WTC11 (cell line): Measurements from ENCODE around the gene KIF5C. TPM values are rescaled to one million over a fixed set of nuclear protein-coding genes. Genes with fewer than 3 reads are reported as not detected.

Experiments used
- ATAC-seq: fragments of 200-7000 bp; cut with Tn5 transposase; 2 replicates; pipeline ENCODE4 v1.10.0; 2021; ENCODE audit warnings: mild to moderate bottlenecking, moderate library complexity
- CTCF ChIA-PET: fragments of 300-600 bp; sonication (Branson Sonifier 250); formaldehyde crosslinking; loops from one replicate; lab custom pipeline; 2021; ENCODE audit warnings: antibody characterized with exemption; lab: Charles Lee
- POLR2A ChIA-PET: fragments of 350-600 bp; sonication (Branson Sonifier 250); formaldehyde crosslinking; loops from one replicate; lab custom pipeline; 2021; ENCODE audit warnings: antibody characterized with exemption; lab: Charles Lee
- DNase-seq: peaks from one replicate; pipeline ENCODE4 v3.0.0; 2021; ENCODE audit warnings: low spot score
- H3K27ac Mint-ChIP-seq: 2 replicates; pipeline ENCODE4 v1.8.0; 2021; ENCODE audit warnings: mixed read lengths
- H3K27me3 Mint-ChIP-seq: 2 replicates; pipeline ENCODE4 v1.8.0; 2021; ENCODE audit warnings: low read depth, mild to moderate bottlenecking, moderate library complexity, mixed read lengths
- H3K36me3 Mint-ChIP-seq: 2 replicates; pipeline ENCODE4 v1.8.0; 2021; ENCODE audit warnings: mixed read lengths
- H3K4me1 Mint-ChIP-seq: 2 replicates; pipeline ENCODE4 v1.8.0; 2022; ENCODE audit warnings: mixed read lengths
- H3K4me3 Mint-ChIP-seq: 2 replicates; pipeline ENCODE4 v1.8.0; 2021; ENCODE audit warnings: mild to moderate bottlenecking, moderate library complexity, mixed read lengths
- H3K9me3 Mint-ChIP-seq: 2 replicates; pipeline ENCODE4 v1.8.0; 2021; ENCODE audit warnings: mixed read lengths
- CBFB ChIP-seq: sonication (generic); formaldehyde crosslinking; IDR thresholded peaks from 2 replicates; pipeline ENCODE4 v1.8.1; 2022; ENCODE audit warnings: mild to moderate bottlenecking, low read depth, missing genetic modification reagents
- CREB1 ChIP-seq: sonication (generic); formaldehyde crosslinking; IDR thresholded peaks from 2 replicates; pipeline ENCODE4 v1.8.0; 2023; ENCODE audit warnings: mild to moderate bottlenecking, missing genetic modification reagents
- FOXK1 ChIP-seq: sonication (generic); formaldehyde crosslinking; IDR thresholded peaks from 2 replicates; pipeline ENCODE4 v1.8.0; 2022; ENCODE audit warnings: mild to moderate bottlenecking, moderate library complexity, missing genetic modification reagents
- FOXP1 ChIP-seq: sonication (generic); formaldehyde crosslinking; IDR thresholded peaks from 2 replicates; pipeline ENCODE4 v1.8.0; 2022; ENCODE audit warnings: missing genetic modification reagents, mild to moderate bottlenecking, moderate library complexity, borderline replicate concordance
- GABPB1 ChIP-seq: sonication (generic); formaldehyde crosslinking; IDR thresholded peaks from 2 replicates; pipeline ENCODE4 v1.8.1; 2023; ENCODE audit warnings: mild to moderate bottlenecking, missing genetic modification reagents
- IRF2 ChIP-seq: sonication (generic); formaldehyde crosslinking; IDR thresholded peaks from 2 replicates; pipeline ENCODE4 v1.8.0; 2022; ENCODE audit warnings: low read depth, missing genetic modification reagents, borderline replicate concordance
- MYBL2 ChIP-seq: sonication (generic); formaldehyde crosslinking; IDR thresholded peaks from 2 replicates; pipeline ENCODE4 v1.8.1; 2023; ENCODE audit warnings: mild to moderate bottlenecking, moderate library complexity, missing genetic modification reagents
- NFE2L1 ChIP-seq: sonication (generic); formaldehyde crosslinking; IDR thresholded peaks from 2 replicates; pipeline ENCODE4 v1.8.1; 2023; ENCODE audit warnings: missing genetic modification reagents
- OVOL2 ChIP-seq: fragments of 250-450 bp; sonication (Bioruptor Pico); IDR thresholded peaks from 2 replicates; pipeline ENCODE4 v1.9.0; 2021; ENCODE audit warnings: mild to moderate bottlenecking, borderline replicate concordance
- RELA ChIP-seq: sonication (generic); formaldehyde crosslinking; IDR thresholded peaks from 2 replicates; pipeline ENCODE4 v1.8.1; 2022; ENCODE audit warnings: missing genetic modification reagents, mild to moderate bottlenecking, borderline replicate concordance
- RORB ChIP-seq: fragments of 250-450 bp; sonication (Bioruptor Pico); IDR thresholded peaks from 2 replicates; pipeline ENCODE4 v1.9.0; 2021; ENCODE audit warnings: mild to moderate bottlenecking
- TCF7 ChIP-seq: sonication (generic); formaldehyde crosslinking; IDR thresholded peaks from 2 replicates; pipeline ENCODE4 v1.8.0; 2022; ENCODE audit warnings: mild to moderate bottlenecking, low read depth, missing genetic modification reagents, moderate library complexity
- TEAD4 ChIP-seq: sonication (generic); formaldehyde crosslinking; IDR thresholded peaks from 2 replicates; pipeline ENCODE4 v1.8.0; 2022; ENCODE audit warnings: mild to moderate bottlenecking, missing genetic modification reagents
- ZNF232 ChIP-seq: sonication (generic); formaldehyde crosslinking; IDR thresholded peaks from 2 replicates; pipeline ENCODE4 v1.8.0; 2022; ENCODE audit warnings: mild to moderate bottlenecking, missing genetic modification reagents
- total RNA-seq: library from RNA; stranded (reverse); gene quantifications from 3 replicates; pipeline ENCODE4 v1.2.3, GENCODE V29; 2021
- TF ChIP-seq, protein P1 (sequence below): sonication (generic); formaldehyde crosslinking; IDR thresholded peaks from 2 replicates; pipeline ENCODE4 v1.8.1; 2023; ENCODE audit warnings: mild to moderate bottlenecking, missing genetic modification reagents, borderline replicate concordance
- TF ChIP-seq, protein P2 (sequence below): fragments of 250-450 bp; sonication (Bioruptor Pico); conservative IDR thresholded peaks from 2 replicates; pipeline ENCODE4 v1.9.0; 2021; ENCODE audit warnings: mild to moderate bottlenecking
- TF ChIP-seq, protein P3 (sequence below): sonication (generic); formaldehyde crosslinking; IDR thresholded peaks from 2 replicates; pipeline ENCODE4 v1.8.1; 2023; ENCODE audit warnings: mild to moderate bottlenecking, missing genetic modification reagents, moderate library complexity
- TF ChIP-seq, protein P4 (sequence below): sonication (generic); formaldehyde crosslinking; IDR thresholded peaks from 2 replicates; pipeline ENCODE4 v1.8.1; 2023; ENCODE audit warnings: mild to moderate bottlenecking, missing genetic modification reagents
- TF ChIP-seq, protein P5 (sequence below): fragments of 250-450 bp; sonication (Bioruptor Pico); IDR thresholded peaks from 2 replicates; pipeline ENCODE4 v1.9.0; 2021; ENCODE audit warnings: mild to moderate bottlenecking
- TF ChIP-seq, protein P6 (sequence below): fragments of 250-450 bp; sonication (Bioruptor Pico); IDR thresholded peaks from 2 replicates; pipeline ENCODE4 v1.9.0; 2021; ENCODE audit warnings: moderate library complexity, mild to moderate bottlenecking, inconsistent platforms, borderline replicate concordance

KIF5C gene
- total RNA-seq, 1 experiment from 2014 or later = 73.5 TPM

DNA sequence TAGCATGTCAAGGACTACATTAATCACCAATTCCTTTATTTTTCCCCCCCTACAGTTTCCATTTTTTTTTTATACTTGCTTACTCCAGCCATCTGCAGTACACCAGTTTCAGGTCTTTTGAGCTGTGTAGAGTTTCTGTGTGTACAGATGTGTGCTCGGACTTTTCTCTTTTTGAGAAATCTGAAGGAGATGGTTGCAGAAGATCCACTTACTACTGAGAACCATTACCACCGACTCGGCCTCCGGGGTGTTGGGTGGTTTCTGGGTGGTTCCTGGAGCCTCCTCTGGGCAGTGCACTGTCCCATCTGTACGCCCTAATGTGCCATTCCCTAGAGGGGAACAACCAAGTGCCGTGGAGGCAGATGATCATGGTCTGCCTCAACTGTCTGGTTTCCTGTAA lies 148.1 kb downstream of the KIF5C start:
- no peak overlapping the region for H3K4me3 Mint-ChIP-seq

DNA sequence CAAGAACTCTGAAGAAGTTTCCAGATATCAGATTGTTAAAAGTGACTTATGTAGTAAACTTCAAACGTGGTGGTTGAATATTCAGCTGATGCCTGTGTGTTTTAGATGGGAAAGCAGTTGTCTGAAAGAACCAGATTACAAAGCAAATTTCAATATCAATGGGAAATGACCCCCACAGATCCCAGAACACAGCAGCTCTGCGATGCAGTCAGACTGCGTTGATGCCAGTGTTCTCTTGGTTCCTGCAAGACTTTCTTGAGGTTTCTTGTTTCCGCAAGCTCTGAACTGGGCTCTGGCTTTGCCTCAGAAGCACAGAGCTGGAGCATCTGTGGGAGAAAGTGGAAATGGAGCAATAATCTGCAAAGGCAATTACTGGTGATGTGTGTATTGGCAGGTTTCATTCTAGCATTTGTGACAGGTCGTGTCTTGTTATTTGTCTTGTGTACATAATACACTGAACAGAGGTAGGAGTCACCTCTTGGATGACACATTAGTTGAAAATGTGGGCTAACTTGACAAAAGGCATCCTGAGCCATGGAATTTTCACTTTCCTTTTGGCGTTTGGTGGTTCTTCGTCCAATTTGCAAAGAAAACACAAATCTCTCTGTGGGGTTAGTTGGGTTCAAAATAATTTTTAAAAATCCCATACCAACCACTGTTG lies 152.7 kb downstream of the KIF5C start:
- Mint-ChIP-seq H3K4me3 (no peak overlapping the region), H3K36me3 (peaks cover 10% of the 10 kb centered on the region), H3K27me3 (no peaks in the 10 kb centered on the region), H3K9me3 (no peaks in the 10 kb centered on the region), H3K4me1 (peaks cover 34% of the 10 kb centered on the region), H3K27ac (no peak overlapping the region)
- ChIA-PET CTCF (interaction anchor here (1.1 to 11.8 kb wide), 2 partner anchors 10 to 11 kb away, joined by 5 to 104 read pairs; partner anchors contain the start of gene LYPD6B), POLR2A (no interaction called here)
- no peak for DNase-seq
- ATAC-seq = peak; percentile 66
- TF ChIP-seq ZNF232 (CRISPR knock-in tag) = no peak
- no peak for TF ChIP-seq CBFB (CRISPR knock-in tag)
- TF ChIP-seq, protein P1, sequence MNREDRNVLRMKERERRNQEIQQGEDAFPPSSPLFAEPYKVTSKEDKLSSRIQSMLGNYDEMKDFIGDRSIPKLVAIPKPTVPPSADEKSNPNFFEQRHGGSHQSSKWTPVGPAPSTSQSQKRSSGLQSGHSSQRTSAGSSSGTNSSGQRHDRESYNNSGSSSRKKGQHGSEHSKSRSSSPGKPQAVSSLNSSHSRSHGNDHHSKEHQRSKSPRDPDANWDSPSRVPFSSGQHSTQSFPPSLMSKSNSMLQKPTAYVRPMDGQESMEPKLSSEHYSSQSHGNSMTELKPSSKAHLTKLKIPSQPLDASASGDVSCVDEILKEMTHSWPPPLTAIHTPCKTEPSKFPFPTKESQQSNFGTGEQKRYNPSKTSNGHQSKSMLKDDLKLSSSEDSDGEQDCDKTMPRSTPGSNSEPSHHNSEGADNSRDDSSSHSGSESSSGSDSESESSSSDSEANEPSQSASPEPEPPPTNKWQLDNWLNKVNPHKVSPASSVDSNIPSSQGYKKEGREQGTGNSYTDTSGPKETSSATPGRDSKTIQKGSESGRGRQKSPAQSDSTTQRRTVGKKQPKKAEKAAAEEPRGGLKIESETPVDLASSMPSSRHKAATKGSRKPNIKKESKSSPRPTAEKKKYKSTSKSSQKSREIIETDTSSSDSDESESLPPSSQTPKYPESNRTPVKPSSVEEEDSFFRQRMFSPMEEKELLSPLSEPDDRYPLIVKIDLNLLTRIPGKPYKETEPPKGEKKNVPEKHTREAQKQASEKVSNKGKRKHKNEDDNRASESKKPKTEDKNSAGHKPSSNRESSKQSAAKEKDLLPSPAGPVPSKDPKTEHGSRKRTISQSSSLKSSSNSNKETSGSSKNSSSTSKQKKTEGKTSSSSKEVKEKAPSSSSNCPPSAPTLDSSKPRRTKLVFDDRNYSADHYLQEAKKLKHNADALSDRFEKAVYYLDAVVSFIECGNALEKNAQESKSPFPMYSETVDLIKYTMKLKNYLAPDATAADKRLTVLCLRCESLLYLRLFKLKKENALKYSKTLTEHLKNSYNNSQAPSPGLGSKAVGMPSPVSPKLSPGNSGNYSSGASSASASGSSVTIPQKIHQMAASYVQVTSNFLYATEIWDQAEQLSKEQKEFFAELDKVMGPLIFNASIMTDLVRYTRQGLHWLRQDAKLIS = no peak
- TF ChIP-seq, protein P2, sequence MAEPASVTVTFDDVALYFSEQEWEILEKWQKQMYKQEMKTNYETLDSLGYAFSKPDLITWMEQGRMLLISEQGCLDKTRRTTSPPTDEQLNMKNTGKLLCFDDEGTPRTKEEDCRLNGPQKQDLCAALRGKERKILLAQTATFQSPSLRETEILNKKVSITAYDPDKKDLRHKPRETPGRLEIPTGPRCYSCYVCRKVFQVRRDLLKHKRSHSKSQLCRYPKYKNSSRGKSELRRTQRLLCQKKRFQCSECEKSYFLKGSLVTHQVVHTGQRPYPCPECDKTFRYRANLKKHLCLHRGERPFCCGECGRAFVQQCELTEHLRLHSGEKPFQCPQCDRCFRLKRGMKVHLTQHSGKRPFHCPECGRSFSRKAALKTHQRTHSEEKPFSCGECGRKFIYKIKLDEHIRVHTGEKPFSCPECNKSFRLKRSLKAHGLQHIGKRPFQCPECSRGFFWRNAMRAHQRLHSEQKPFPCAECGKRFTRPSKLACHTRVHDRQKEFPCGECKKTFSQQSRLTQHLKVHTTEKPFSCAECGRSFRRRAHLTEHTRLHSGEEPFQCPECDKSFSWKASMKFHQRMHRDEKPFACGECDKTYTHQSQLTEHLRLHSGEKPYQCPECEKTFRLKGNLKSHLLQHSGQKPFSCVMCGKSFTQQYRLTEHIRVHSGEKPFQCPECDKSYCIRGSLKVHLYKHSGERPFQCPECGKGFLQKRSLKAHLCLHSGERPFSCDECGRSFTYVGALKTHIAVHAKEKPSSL (CRISPR knock-in tag) = no peak
- TF ChIP-seq FOXK1 = no peak
- no peak for TF ChIP-seq FOXP1 (CRISPR knock-in tag)
- no peak for TF ChIP-seq TEAD4 (CRISPR knock-in tag)
- TF ChIP-seq NFE2L1 = no peak
- TF ChIP-seq GABPB1 (CRISPR knock-in tag) = no peak
- TF ChIP-seq MYBL2 (CRISPR knock-in tag) = no peak
- TF ChIP-seq RORB = no peak
- TF ChIP-seq TCF7 (CRISPR knock-in tag) = no peak
- TF ChIP-seq OVOL2 = no peak

More for the DNA sequence above, 148.1 kb downstream of the KIF5C start:
- ATAC-seq (no peak), DNase-seq (no peak)
- ChIA-PET POLR2A (no interaction called here), CTCF (no interaction called here)
- TF ChIP-seq, protein P3, sequence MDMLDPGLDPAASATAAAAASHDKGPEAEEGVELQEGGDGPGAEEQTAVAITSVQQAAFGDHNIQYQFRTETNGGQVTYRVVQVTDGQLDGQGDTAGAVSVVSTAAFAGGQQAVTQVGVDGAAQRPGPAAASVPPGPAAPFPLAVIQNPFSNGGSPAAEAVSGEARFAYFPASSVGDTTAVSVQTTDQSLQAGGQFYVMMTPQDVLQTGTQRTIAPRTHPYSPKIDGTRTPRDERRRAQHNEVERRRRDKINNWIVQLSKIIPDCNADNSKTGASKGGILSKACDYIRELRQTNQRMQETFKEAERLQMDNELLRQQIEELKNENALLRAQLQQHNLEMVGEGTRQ (CRISPR knock-in tag) = no peak
- no peak for TF ChIP-seq RELA (CRISPR knock-in tag)
- TF ChIP-seq, protein P4, sequence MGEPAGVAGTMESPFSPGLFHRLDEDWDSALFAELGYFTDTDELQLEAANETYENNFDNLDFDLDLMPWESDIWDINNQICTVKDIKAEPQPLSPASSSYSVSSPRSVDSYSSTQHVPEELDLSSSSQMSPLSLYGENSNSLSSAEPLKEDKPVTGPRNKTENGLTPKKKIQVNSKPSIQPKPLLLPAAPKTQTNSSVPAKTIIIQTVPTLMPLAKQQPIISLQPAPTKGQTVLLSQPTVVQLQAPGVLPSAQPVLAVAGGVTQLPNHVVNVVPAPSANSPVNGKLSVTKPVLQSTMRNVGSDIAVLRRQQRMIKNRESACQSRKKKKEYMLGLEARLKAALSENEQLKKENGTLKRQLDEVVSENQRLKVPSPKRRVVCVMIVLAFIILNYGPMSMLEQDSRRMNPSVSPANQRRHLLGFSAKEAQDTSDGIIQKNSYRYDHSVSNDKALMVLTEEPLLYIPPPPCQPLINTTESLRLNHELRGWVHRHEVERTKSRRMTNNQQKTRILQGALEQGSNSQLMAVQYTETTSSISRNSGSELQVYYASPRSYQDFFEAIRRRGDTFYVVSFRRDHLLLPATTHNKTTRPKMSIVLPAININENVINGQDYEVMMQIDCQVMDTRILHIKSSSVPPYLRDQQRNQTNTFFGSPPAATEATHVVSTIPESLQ (CRISPR knock-in tag) = no peak
- no peak for TF ChIP-seq NFE2L1
- no peak for TF ChIP-seq CREB1
- no peak for TF ChIP-seq FOXK1
- TF ChIP-seq ZNF232 (CRISPR knock-in tag) = no peak
- TF ChIP-seq, protein P5, sequence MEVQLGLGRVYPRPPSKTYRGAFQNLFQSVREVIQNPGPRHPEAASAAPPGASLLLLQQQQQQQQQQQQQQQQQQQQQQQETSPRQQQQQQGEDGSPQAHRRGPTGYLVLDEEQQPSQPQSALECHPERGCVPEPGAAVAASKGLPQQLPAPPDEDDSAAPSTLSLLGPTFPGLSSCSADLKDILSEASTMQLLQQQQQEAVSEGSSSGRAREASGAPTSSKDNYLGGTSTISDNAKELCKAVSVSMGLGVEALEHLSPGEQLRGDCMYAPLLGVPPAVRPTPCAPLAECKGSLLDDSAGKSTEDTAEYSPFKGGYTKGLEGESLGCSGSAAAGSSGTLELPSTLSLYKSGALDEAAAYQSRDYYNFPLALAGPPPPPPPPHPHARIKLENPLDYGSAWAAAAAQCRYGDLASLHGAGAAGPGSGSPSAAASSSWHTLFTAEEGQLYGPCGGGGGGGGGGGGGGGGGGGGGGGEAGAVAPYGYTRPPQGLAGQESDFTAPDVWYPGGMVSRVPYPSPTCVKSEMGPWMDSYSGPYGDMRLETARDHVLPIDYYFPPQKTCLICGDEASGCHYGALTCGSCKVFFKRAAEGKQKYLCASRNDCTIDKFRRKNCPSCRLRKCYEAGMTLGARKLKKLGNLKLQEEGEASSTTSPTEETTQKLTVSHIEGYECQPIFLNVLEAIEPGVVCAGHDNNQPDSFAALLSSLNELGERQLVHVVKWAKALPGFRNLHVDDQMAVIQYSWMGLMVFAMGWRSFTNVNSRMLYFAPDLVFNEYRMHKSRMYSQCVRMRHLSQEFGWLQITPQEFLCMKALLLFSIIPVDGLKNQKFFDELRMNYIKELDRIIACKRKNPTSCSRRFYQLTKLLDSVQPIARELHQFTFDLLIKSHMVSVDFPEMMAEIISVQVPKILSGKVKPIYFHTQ (CRISPR knock-in tag) = no peak
- no peak for TF ChIP-seq IRF2 (CRISPR knock-in tag)
- TF ChIP-seq, protein P6, sequence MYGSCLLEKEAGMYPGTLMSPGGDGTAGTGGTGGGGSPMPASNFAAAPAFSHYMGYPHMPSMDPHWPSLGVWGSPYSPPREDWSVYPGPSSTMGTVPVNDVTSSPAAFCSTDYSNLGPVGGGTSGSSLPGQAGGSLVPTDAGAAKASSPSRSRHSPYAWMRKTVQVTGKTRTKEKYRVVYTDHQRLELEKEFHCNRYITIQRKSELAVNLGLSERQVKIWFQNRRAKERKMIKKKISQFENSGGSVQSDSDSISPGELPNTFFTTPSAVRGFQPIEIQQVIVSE (CRISPR knock-in tag) = no peak
- H3K27me3 Mint-ChIP-seq = no peaks in the 10 kb centered on the region
- no peaks in the 10 kb centered on the region for H3K9me3 Mint-ChIP-seq
- H3K4me1 Mint-ChIP-seq = peaks cover 14% of the 10 kb centered on the region
- H3K36me3 Mint-ChIP-seq = peaks cover 18% of the 10 kb centered on the region
- peak overlapping the region; percentile 62; the same call in 1 of the 2 replicates for H3K27ac Mint-ChIP-seq
